ENCODE measurements around the gene NCOA7.

- TF ChIP-seq CTCF (IDR thresholded peaks at IDR 0.05) (no peak), POLR2A (IDR thresholded peaks at IDR 0.05) (no peak)
Observed at GRCh38 chr6:125957845-125958244, 167.1 kb downstream of the NCOA7 start.
